ENCODE measurements around the gene SELP.
A peak's percentile ranks its signal among the peaks of the same experiment; 100 is the strongest.

SELP gene

GRCh38 chr1:169604781-169605560, 25.0 kb downstream of the SELP start:
- no peak for TF ChIP-seq CTCF (conservative IDR thresholded peaks at IDR 0.05; ENCODE audit: low read depth)
- no peak overlapping the region for H3K27ac ChIP-seq
- ChIA-PET POLR2A (ENCODE audit: low non-redundant PET) (no interaction called here), CTCF (no interaction called here)
- DNase-seq (ENCODE audit: low spot score): no peak

GRCh38 chr1:169601096-169601881, 28.6 kb downstream of the SELP start:
- ChIA-PET POLR2A (ENCODE audit: low non-redundant PET) (no interaction called here), CTCF (interaction anchor here (0.6 to 3.2 kb wide), 11 partner anchors 11 to 1329 kb away, joined by 3 to 13 read pairs (median 3); partner anchors contain the start of genes F5 and METTL18)
- peak; percentile 19; the same call in 1 of the 2 replicates for TF ChIP-seq CTCF (conservative IDR thresholded peaks at IDR 0.05; ENCODE audit: low read depth)
- peak; percentile 34 for DNase-seq (ENCODE audit: low spot score)
- no peak overlapping the region for H3K27ac ChIP-seq

GRCh38 chr1:169595764-169596711, 33.9 kb downstream of the SELP start:
- no peak for TF ChIP-seq CTCF (conservative IDR thresholded peaks at IDR 0.05; ENCODE audit: low read depth)
- peak; percentile 19 for DNase-seq (ENCODE audit: low spot score)
- POLR2A ChIA-PET (ENCODE audit: low non-redundant PET): no interaction called here
- CTCF ChIA-PET: interaction anchor here (0.6 to 0.7 kb wide), 3 partner anchors 116 to 421 kb away, joined by 3 to 5 read pairs (median 4); no protein-coding TSS in a partner anchor
- H3K27ac ChIP-seq: no peak overlapping the region

- H3K27ac ChIP-seq: no peak overlapping the region
- no peak for DNase-seq (ENCODE audit: low spot score)
- POLR2A ChIA-PET (ENCODE audit: low non-redundant PET): no interaction called here
- no peak for TF ChIP-seq CTCF (conservative IDR thresholded peaks at IDR 0.05; ENCODE audit: low read depth)
- CTCF ChIA-PET: interaction anchor here (0.8 kb wide), 1 partner anchor 8 kb away, joined by 3 read pairs; no protein-coding TSS in a partner anchor
Observed at GRCh38 chr1:169594391-169594790, 35.5 kb downstream of the SELP start.

- no peak for TF ChIP-seq CTCF (conservative IDR thresholded peaks at IDR 0.05; ENCODE audit: low read depth)
- ChIA-PET CTCF (no interaction called here), POLR2A (ENCODE audit: low non-redundant PET) (no interaction called here)
- DNase-seq (ENCODE audit: low spot score): peak; percentile 28
- H3K27ac ChIP-seq: no peak overlapping the region
Observed at GRCh38 chr1:169590932-169591331, 39.0 kb downstream of the SELP start.
